PFSK-1 (cell line): ENCODE data around the gene CLCN4.

Source experiments
- FOXP2 ChIP-seq: optimal IDR thresholded peaks from 2 replicates; pipeline ENCODE3; 2011; ENCODE audit warnings: borderline replicate concordance, control low read depth, inconsistent platforms; ENCODE audit not compliant: insufficient read depth; ENCODE audit errors: extremely low read length, extremely low read depth
- POLR2AphosphoS5 ChIP-seq: IDR thresholded peaks from 2 replicates; pipeline ENCODE4 v1.6.1; 2012; ENCODE audit warnings: low read depth, mild to moderate bottlenecking, control low read depth, low read length, moderate library complexity
- REST ChIP-seq, 2 experiments: IDR thresholded peaks; 2 replicates each; pipeline versions ENCODE4 v1.6.1 to v1.8.0; 2011 to 2012; ENCODE audit warnings: low read depth in 2 of 2, low read length in 2 of 2, control low read depth in 1 of 2, inconsistent platforms in 1 of 2, mild to moderate bottlenecking in 1 of 2, moderate library complexity in 1 of 2; ENCODE audit not compliant: insufficient read depth in 1 of 2
- SIN3A ChIP-seq: IDR thresholded peaks from 2 replicates; pipeline ENCODE4 v1.6.1; 2012; ENCODE audit warnings: mild to moderate bottlenecking, low read length, moderate library complexity, borderline replicate concordance; ENCODE audit not compliant: insufficient read depth
- TAF1 ChIP-seq: IDR thresholded peaks from 2 replicates; pipeline ENCODE4 v1.6.1; 2012; ENCODE audit warnings: low read length, control low read depth, borderline replicate concordance; ENCODE audit not compliant: insufficient read depth

CLCN4 gene

GRCh38 chrX:10223781-10224180, 67.0 kb downstream of the CLCN4 start:
- no peak for TF ChIP-seq TAF1
- TF ChIP-seq FOXP2 = no peak
- TF ChIP-seq SIN3A = no peak
- TF ChIP-seq POLR2AphosphoS5 = no peak
- TF ChIP-seq REST (IDR thresholded peaks at IDR 0.05; ENCODE audit: insufficient read depth in 1 of 2, low read depth in 2 of 2, low read length in 2 of 2) = no peak

GRCh38 chrX:10230222-10230621, 73.4 kb downstream of the CLCN4 start:
- no peak for TF ChIP-seq REST (IDR thresholded peaks at IDR 0.05; ENCODE audit: insufficient read depth in 1 of 2, low read depth in 2 of 2, low read length in 2 of 2)
- TF ChIP-seq POLR2AphosphoS5 = no peak
- no peak for TF ChIP-seq FOXP2
- no peak for TF ChIP-seq SIN3A
- TF ChIP-seq TAF1 = no peak

GRCh38 chrX:10231461-10231860, 74.7 kb downstream of the CLCN4 start:
- no peak for TF ChIP-seq TAF1

GRCh38 chrX:10233173-10233572, 76.4 kb downstream of the CLCN4 start:
- TF ChIP-seq FOXP2 (no peak), SIN3A (no peak), REST (IDR thresholded peaks at IDR 0.05; ENCODE audit: insufficient read depth in 1 of 2, low read depth in 2 of 2, low read length in 2 of 2) (no peak), POLR2AphosphoS5 (no peak), TAF1 (no peak)

GRCh38 chrX:10233696-10234095, 76.9 kb downstream of the CLCN4 start:
- TF ChIP-seq POLR2AphosphoS5 = no peak
- no peak for TF ChIP-seq TAF1
- no peak for TF ChIP-seq REST (IDR thresholded peaks at IDR 0.05; ENCODE audit: insufficient read depth in 1 of 2, low read depth in 2 of 2, low read length in 2 of 2)
- TF ChIP-seq FOXP2 = no peak
- TF ChIP-seq SIN3A = no peak
